ENCODE results near the gene ITGBL1. TPM values are rescaled to one million over a fixed set of nuclear protein-coding genes. Genes with fewer than 3 reads are reported as not detected.

ITGBL1 gene
- total RNA-seq, 2 experiments from 2014 or later, result not detected

DNA sequence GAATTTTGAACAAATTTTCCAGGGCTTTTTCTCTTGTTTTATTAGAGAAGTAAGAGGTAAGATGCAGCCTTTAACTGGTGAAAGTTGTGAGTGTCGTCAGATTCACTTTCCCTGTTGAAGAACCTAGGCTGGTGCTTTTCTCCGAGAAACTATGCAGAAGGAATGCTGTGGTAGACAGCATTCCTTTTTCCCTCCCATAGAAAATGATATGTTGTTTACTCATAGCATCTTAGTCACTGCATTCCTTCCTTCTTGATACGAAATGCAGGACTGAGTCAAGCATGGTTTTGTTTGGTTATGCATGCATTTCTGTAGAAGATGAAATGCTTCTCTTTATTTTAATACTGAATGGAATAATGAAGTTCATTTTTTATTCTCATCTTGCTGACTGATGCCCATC, 3.4 kb downstream of the ITGBL1 start:
- POLR2A ChIA-PET, result no interaction called here
- peaks cover 3% of the 10 kb centered on the region for H3K4me1 Mint-ChIP-seq (ENCODE audit: low read depth)
- H3K27me3 Mint-ChIP-seq, result peaks cover 21% of the 10 kb centered on the region
- CTCF ChIA-PET, result no interaction called here
- H3K4me3 Mint-ChIP-seq, result no peak overlapping the region
- DNase-seq, result no peak
- no peak overlapping the region for H3K27ac Mint-ChIP-seq
- H3K9me3 Mint-ChIP-seq, result no peaks in the 10 kb centered on the region
- H3K36me3 Mint-ChIP-seq, result no peaks in the 10 kb centered on the region
- intact Hi-C loops (cut with micrococcal nuclease), result no loop called here

DNA sequence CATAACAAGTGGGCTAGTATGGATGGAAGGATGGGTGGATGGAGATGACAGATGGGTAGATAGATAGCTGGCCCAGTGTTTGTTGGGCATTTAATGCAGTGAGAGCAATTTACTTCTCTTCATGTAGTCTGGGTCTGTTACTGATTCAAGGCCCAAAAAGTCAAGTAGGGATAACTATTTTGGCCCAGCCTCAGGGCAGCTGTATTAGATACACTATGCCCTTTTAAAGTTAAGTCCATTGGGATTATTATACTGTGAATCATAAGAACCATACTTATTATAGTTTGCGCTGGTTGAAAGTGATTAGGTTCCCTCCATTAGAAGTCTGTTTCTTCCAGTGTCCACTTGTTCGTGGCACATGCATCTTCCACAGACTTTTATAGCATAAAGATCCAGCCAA, 4.7 kb downstream of the ITGBL1 start:
- Mint-ChIP-seq H3K36me3 (no peaks in the 10 kb centered on the region), H3K4me1 (ENCODE audit: low read depth) (peaks cover 3% of the 10 kb centered on the region), H3K4me3 (no peak overlapping the region), H3K27me3 (peaks cover 19% of the 10 kb centered on the region), H3K9me3 (no peaks in the 10 kb centered on the region), H3K27ac (no peak overlapping the region)
- no peak for DNase-seq
- intact Hi-C loops (cut with micrococcal nuclease), result no loop called here
- CTCF ChIA-PET, result no interaction called here
- POLR2A ChIA-PET, result no interaction called here

DNA sequence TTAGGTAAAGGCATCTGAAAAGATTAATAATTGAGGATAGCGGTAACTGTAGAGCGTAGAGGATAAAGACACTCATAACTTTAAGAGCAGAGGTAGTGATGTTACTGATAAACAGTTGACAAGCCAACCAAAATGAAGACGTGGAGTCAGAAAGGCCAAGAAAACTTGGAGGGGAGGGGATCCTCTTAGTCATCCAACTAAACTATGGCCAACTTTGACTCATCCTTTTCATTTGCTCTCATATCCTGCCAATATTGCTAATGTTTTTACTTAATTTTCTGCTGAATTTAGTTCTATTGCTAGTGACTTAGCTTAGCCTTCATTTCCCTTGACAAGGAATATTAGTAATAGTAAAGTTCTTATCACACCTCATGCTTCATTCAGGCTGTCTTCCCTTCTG, 13.4 kb downstream of the ITGBL1 start:
- ChIA-PET CTCF (no interaction called here), POLR2A (no interaction called here)
- intact Hi-C loops (cut with micrococcal nuclease), result no loop called here
- Mint-ChIP-seq H3K27ac (no peak overlapping the region), H3K27me3 (peaks cover 2% of the 10 kb centered on the region), H3K4me3 (no peak overlapping the region), H3K9me3 (no peaks in the 10 kb centered on the region), H3K4me1 (ENCODE audit: low read depth) (no peaks in the 10 kb centered on the region), H3K36me3 (no peaks in the 10 kb centered on the region)
- DNase-seq, result no peak

DNA sequence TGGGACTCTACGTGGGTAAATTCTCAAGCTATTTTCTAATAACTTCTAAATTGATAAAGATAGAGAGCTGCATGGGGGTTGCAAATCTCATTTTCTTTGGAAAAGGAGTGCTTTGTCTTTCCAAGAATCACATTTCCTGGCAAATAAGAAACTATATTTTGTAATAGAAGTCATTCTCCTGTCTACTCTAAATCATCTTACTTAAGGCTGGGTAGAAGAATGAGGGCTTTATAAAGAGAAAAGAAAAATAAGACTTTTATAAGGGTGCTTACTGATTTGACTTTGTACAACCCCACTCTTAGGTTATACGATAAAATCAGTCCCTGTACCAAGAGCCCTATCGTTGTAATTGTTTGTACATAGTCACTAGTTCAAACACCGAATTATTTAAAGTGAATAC, 14.9 kb downstream of the ITGBL1 start:
- Mint-ChIP-seq H3K9me3 (no peaks in the 10 kb centered on the region), H3K4me1 (ENCODE audit: low read depth) (no peaks in the 10 kb centered on the region), H3K36me3 (no peaks in the 10 kb centered on the region), H3K4me3 (no peak overlapping the region), H3K27ac (no peak overlapping the region), H3K27me3 (peaks cover 2% of the 10 kb centered on the region)
- ChIA-PET CTCF (interaction anchor here (0.6 kb wide), 1 partner anchor 13 kb away, joined by 3 read pairs; no protein-coding TSS in a partner anchor), POLR2A (no interaction called here)
- intact Hi-C loops (cut with micrococcal nuclease), result no loop called here
- DNase-seq, result no peak

DNA sequence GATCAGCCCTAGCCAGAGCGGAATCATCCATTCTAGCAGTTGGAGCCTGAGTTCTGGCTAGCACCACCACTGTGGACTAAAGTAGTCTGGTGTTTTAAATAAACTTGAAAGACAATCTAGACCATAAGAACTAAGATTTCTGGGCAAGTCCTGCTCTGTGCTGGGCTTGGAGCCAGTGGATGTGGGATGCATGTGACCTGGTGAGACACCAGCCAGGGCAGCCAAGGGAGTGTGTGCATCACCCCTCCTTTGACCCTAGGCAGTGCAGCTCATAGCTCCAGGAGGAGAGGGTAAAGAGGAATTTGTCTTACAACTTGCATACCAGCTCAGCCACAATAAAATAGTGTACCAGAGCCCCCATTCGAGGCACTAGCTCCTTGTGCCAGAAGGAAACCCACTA, 21.0 kb downstream of the ITGBL1 start:
- intact Hi-C loops (cut with micrococcal nuclease), result no loop called here
- CTCF ChIA-PET, result no interaction called here
- POLR2A ChIA-PET, result no interaction called here
- Mint-ChIP-seq H3K4me1 (ENCODE audit: low read depth) (no peaks in the 10 kb centered on the region), H3K36me3 (no peaks in the 10 kb centered on the region), H3K27ac (no peak overlapping the region), H3K27me3 (peaks cover 13% of the 10 kb centered on the region), H3K9me3 (no peaks in the 10 kb centered on the region), H3K4me3 (no peak overlapping the region)
- no peak for DNase-seq

DNA sequence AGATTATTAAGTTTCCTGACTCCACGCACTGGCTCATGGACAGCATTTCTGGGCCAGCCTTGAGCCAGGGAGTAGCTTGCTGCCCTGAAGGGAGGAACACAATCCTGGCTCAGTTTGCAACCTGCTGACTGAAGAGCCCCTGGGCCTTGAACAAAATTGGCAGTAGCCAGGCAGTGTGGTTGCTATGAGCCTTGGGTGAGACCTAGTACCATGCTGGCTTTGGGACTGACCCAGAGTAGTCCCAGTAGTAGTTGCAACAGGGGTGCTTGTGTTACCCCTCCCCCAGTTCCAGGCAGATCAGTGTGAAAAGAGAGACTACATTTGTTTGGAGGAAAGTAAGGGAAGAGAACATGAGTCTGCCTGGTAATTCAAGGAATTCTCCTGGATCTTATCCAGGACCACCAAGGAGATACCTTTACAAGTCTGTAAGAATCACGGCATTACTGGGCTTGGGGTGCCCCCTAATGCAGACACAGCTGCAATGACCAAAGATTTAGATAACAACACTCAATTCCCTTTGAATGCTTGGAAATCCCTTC, 22.0 kb downstream of the ITGBL1 start:
- CTCF ChIA-PET, result no interaction called here
- Mint-ChIP-seq H3K27ac (no peak overlapping the region), H3K27me3 (peaks cover 13% of the 10 kb centered on the region), H3K9me3 (no peaks in the 10 kb centered on the region), H3K36me3 (no peaks in the 10 kb centered on the region), H3K4me3 (no peak overlapping the region), H3K4me1 (ENCODE audit: low read depth) (no peaks in the 10 kb centered on the region)
- POLR2A ChIA-PET, result no interaction called here
- no peak for DNase-seq
- intact Hi-C loops (cut with micrococcal nuclease), result no loop called here

DNA sequence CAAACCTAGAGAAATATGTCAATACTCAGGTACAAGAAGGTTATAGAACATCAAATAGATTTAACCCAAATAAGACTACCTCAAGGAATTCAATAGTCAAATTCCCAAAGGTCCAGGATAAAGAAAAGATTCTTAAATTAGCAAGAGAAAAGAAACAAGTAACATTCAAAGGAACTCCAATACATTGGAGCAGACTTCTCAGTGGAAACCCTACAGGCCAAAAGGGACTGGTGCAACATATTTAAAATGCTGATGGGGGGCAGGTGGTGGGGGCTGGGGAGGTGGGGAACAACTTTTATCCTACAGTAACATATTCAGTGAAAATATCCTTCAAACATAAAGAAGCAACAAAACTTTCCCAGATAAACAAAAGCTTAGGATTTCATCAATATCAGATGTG, 23.1 kb downstream of the ITGBL1 start:
- DNase-seq, result no peak
- Mint-ChIP-seq H3K36me3 (no peaks in the 10 kb centered on the region), H3K27ac (no peak overlapping the region), H3K27me3 (peaks cover 13% of the 10 kb centered on the region), H3K4me3 (no peak overlapping the region), H3K4me1 (ENCODE audit: low read depth) (no peaks in the 10 kb centered on the region), H3K9me3 (no peaks in the 10 kb centered on the region)
- POLR2A ChIA-PET, result interaction anchor here (0.6 kb wide), 1 partner anchor 210 kb away, joined by 3 read pairs; no protein-coding TSS in a partner anchor
- CTCF ChIA-PET, result no interaction called here
- intact Hi-C loops (cut with micrococcal nuclease), result no loop called here

DNA sequence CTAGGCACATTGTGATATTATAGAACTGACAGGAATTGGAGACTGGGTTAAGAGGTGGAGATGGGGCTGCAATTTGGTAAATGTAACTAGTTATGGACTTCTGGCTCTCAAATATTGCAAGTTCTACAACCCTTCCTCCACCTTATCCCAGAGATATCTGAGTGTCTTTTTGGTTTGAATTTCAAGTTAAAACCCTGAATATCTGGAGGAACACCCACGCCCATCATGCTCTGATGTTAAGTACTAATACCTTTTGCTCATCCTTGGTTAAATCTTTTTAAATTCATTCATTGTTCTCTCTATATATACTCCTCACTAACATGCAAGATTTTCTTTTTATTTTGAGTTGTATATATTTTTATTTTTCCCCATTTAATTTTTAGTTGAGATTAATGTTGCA, 28.9 kb downstream of the ITGBL1 start:
- H3K27me3 Mint-ChIP-seq, result peaks cover 7% of the 10 kb centered on the region
- ChIA-PET POLR2A (no interaction called here), CTCF (no interaction called here)
- no peaks in the 10 kb centered on the region for H3K4me1 Mint-ChIP-seq (ENCODE audit: low read depth)
- H3K4me3 Mint-ChIP-seq, result no peak overlapping the region
- no peak for DNase-seq
- no peaks in the 10 kb centered on the region for H3K36me3 Mint-ChIP-seq
- intact Hi-C loops (cut with micrococcal nuclease), result no loop called here
- H3K9me3 Mint-ChIP-seq, result no peaks in the 10 kb centered on the region
- H3K27ac Mint-ChIP-seq, result no peak overlapping the region

DNA sequence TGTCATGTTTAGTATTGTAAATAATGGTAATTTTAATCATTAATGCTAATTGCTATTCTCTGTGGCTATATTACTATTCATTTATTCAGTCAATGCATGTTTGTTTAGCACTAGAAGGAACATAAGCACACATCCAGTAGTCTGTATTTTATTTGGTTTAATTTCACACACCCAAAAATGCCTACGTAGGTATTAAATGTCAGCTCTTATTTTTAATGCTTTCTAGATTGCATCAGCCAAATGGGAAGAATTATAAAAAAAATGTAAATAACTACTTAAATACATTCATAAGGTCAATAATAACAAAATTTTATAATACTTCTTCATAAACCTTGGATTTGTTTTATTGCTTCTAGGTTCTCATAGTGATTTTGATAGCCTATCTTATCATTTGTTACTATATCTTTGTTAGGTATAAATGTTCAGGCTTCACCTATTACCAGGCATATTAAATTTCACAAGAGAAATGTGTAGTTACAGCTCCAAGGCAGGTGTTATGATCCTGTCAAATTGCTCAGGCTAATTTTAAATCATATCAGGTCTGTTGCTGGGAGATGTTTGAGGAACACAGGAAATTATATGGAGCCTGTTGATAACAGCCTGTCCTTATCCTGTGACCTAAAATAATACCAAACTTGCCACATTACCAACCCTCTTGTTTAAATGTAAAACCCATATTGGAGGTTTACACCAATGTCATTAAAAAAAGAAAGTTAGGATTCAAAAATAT, 34.4 kb downstream of the ITGBL1 start:
- H3K36me3 Mint-ChIP-seq, result no peaks in the 10 kb centered on the region
- H3K4me1 Mint-ChIP-seq (ENCODE audit: low read depth), result no peaks in the 10 kb centered on the region
- CTCF ChIA-PET, result interaction anchor here (1.3 kb wide), 1 partner anchor 342 kb away, joined by 4 read pairs; no protein-coding TSS in a partner anchor
- H3K27ac Mint-ChIP-seq, result no peak overlapping the region
- H3K9me3 Mint-ChIP-seq, result no peaks in the 10 kb centered on the region
- intact Hi-C loops (cut with micrococcal nuclease), result no loop called here
- peaks cover 4% of the 10 kb centered on the region for H3K27me3 Mint-ChIP-seq
- H3K4me3 Mint-ChIP-seq, result no peak overlapping the region
- POLR2A ChIA-PET, result no interaction called here
- no peak for DNase-seq

DNA sequence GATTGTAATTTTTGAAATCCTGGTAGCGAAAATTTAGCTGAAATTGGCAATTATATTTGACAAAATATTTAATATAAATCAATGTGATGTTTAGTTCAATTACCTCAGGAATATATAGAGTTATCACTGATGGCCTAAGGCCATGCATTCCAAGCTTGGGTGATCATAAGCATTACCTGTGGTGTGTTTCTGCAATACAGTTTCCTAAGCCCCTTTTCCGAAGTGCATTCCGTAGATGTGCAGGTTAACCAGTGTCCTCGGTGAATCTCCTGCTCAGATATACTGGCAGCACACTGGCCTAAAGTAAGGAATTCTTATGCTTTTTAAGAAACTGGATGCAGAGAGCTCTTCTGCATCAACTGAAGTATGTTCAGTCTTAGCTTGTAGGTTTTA, 35.0 kb downstream of the ITGBL1 start:
- Mint-ChIP-seq H3K4me1 (ENCODE audit: low read depth) (no peaks in the 10 kb centered on the region), H3K36me3 (no peaks in the 10 kb centered on the region), H3K27me3 (peaks cover 4% of the 10 kb centered on the region), H3K4me3 (no peak overlapping the region), H3K27ac (no peak overlapping the region), H3K9me3 (no peaks in the 10 kb centered on the region)
- CTCF ChIA-PET, result interaction anchor here (1.3 kb wide), 1 partner anchor 342 kb away, joined by 4 read pairs; no protein-coding TSS in a partner anchor
- intact Hi-C loops (cut with micrococcal nuclease), result no loop called here
- DNase-seq, result no peak
- POLR2A ChIA-PET, result no interaction called here

DNA sequence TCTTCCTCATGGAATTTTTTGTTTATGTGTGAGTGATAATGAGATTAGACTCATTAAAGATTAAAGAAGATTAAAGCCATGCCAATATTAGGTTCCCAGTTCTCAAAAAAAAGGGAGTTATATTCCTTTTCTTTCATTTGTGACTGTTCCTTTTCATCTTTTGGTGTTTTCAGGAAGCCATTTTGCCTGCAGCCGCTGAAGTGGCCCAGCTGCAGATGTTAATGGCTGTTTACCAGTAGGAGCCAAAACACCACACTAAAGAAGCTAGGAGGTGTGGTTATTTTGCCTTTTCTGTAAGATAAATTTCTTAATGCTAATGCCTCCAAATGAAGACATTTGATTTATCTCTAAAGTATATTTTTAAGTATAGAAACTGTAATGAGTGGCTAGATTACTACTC, 36.3 kb downstream of the ITGBL1 start:
- CTCF ChIA-PET, result interaction anchor here (0.5 kb wide), 1 partner anchor 1254 kb away, joined by 3 read pairs; no protein-coding TSS in a partner anchor
- no peak for DNase-seq
- Mint-ChIP-seq H3K27me3 (peaks cover 3% of the 10 kb centered on the region), H3K9me3 (no peaks in the 10 kb centered on the region), H3K4me1 (ENCODE audit: low read depth) (no peaks in the 10 kb centered on the region), H3K36me3 (no peaks in the 10 kb centered on the region), H3K4me3 (no peak overlapping the region), H3K27ac (no peak overlapping the region)
- intact Hi-C loops (cut with micrococcal nuclease), result no loop called here
- POLR2A ChIA-PET, result no interaction called here

DNA sequence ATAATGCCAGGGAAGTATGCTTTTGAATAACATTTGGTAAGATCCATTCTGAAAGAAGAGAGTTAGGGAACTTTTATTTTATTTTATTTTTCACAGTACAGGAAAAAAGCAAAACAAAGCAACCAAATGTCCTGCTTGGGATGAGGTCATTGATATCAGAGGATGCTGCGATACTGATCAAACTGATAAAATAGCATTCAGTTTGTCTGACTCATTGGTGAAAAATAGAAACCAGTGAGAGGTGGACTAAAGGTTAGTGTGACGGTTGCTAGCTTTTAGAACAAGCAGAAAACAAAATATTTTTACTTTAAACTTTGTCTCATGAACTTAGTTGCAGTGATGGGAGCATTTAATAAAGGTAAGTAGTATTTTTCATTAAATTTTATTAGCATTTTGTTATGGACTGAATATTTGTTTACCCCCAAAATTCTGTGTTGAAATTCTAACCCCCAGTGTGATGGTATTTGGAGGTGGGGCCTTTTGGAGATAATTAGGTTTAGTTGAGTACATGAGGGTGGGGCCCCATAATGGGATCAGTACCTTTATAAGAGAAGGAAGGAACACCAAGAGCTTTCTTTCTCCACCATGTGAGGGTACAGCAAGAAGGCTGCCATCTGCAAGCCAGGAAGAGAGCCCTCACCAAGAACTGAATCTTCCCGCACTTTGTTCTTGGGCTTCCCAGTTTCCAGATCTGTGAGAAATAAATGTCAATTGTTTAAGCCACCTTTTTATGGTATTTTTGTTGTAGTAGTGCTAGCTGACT, 37.3 kb downstream of the ITGBL1 start:
- no peak overlapping the region for H3K4me3 Mint-ChIP-seq
- no peaks in the 10 kb centered on the region for H3K36me3 Mint-ChIP-seq
- no peaks in the 10 kb centered on the region for H3K4me1 Mint-ChIP-seq (ENCODE audit: low read depth)
- ChIA-PET CTCF (interaction anchor here (0.6 kb wide), 1 partner anchor 236 kb away, joined by 3 read pairs; no protein-coding TSS in a partner anchor), POLR2A (no interaction called here)
- H3K27me3 Mint-ChIP-seq, result peaks cover 3% of the 10 kb centered on the region
- H3K9me3 Mint-ChIP-seq, result no peaks in the 10 kb centered on the region
- H3K27ac Mint-ChIP-seq, result no peak overlapping the region
- no peak for DNase-seq
- intact Hi-C loops (cut with micrococcal nuclease), result no loop called here

All from activated CD4-positive, alpha-beta memory T cell treated with anti-CD3 and anti-CD28 coated beads for 36 hours (primary cell).